Measurements from ENCODE around the gene ADNP.

The ADNP gene

GRCh38 chr20:50850721-50851286 is 80.4 kb downstream of the ADNP start:
- DNase-seq (ENCODE audit: low read depth, low spot score), result no peak

- no peak for DNase-seq (ENCODE audit: low read depth, low spot score)
These were observed 82.2 kb downstream of the ADNP start for GRCh38 chr20:50848846-50849673.

- no peak for DNase-seq (ENCODE audit: low read depth, low spot score)
These were observed 82.9 kb downstream of the ADNP start for GRCh38 chr20:50848341-50848808.

- no peak for DNase-seq (ENCODE audit: low read depth, low spot score)
These were observed 85.5 kb downstream of the ADNP start for GRCh38 chr20:50845566-50846215.

GRCh38 chr20:50844430-50845100 is 86.7 kb downstream of the ADNP start:
- no peak for DNase-seq (ENCODE audit: low read depth, low spot score)

GRCh38 chr20:50843331-50844276 is 87.6 kb downstream of the ADNP start:
- no peak for DNase-seq (ENCODE audit: low read depth, low spot score)

- no peak for DNase-seq (ENCODE audit: low read depth, low spot score)
These were observed 88.4 kb downstream of the ADNP start for GRCh38 chr20:50842821-50843220.
